Lower leg skin (tissue), 3 donors: ENCODE results near the gene SCMH1.

ENCODE experiments used
- CTCF ChIP-seq, 3 donors: fragments of 450-650 bp; IDR thresholded peaks; one replicate each; pipeline ENCODE4 v1.5.1; 2016; ENCODE audit warnings: antibody characterized with exemption in 3 of 3, mild to moderate bottlenecking in 3 of 3, moderate library complexity in 2 of 3
- POLR2A ChIP-seq, 2 donors: fragments of 450-650 bp; IDR thresholded peaks; one replicate each; pipeline ENCODE4 v1.6.1; 2016 to 2017; ENCODE audit warnings: antibody characterized with exemption in 2 of 2, mild to moderate bottlenecking in 1 of 2, moderate library complexity in 1 of 2

- no peak for TF ChIP-seq CTCF (IDR thresholded peaks at IDR 0.05)
- TF ChIP-seq POLR2A (IDR thresholded peaks at IDR 0.05) = no peak
Measured at GRCh38 chr1:41037116-41037903, 204.8 kb downstream of the SCMH1 start.
